ENCODE results near the gene SEPTIN1.
"Not testable (repeated sequence)": the region's sequence is repeated elsewhere in the genome, so short reads cannot be mapped to it uniquely, and the experiment has no call there.

Gene SEPTIN1

DNA sequence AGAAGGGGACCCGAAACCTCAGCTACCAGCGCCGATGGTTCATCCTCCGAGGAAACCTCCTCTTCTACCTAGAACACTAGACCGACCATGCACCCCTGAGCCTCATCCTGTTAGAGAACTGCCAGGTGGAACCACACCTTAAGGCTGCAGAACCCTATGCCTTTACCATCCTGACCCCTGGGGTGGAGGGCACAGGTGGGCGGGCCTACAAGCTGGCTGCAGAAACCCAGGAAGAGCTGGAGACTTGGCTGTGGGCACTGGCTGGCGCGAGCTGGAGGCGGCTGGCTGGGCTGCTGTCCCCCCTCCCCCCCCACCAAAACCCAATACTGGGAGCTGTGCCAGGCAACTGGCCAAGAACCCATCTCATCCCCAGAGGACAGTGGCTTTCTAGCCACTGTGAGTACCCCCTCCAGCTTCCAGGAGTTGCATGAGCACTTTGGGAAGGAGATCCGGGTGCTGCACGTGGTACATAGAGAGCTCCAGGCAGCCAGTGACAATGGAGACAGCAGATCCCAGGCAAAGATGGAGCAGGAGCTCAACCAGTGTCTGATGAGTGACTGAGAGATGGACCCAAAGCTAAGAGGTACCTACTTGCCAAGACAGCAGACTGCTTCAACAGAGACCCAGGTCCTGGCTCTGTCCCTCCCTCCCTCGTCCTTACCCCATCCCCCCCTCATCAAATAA, 25.8 kb downstream of the SEPTIN1 start:
- peak; percentile 10 for DNase-seq

DNA sequence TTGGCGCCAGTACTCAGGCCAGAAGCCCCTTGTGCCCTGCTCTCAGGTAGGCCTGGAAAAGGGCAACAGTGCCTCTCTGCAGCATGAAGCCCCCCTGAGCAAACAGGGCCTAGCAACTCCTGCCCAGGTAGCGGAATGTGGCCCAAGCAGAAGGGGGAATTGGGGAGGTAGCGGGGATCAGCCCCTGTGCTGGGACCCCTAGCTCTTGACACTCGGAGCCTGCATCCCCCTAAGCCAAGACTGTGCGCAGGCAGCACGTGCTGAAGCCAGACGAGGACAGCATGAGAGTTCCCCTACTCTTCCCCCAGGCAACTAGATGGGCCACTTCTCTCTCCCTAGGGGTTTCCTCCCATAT, 26.4 kb downstream of the SEPTIN1 start:
- DNase-seq = no peak

DNA sequence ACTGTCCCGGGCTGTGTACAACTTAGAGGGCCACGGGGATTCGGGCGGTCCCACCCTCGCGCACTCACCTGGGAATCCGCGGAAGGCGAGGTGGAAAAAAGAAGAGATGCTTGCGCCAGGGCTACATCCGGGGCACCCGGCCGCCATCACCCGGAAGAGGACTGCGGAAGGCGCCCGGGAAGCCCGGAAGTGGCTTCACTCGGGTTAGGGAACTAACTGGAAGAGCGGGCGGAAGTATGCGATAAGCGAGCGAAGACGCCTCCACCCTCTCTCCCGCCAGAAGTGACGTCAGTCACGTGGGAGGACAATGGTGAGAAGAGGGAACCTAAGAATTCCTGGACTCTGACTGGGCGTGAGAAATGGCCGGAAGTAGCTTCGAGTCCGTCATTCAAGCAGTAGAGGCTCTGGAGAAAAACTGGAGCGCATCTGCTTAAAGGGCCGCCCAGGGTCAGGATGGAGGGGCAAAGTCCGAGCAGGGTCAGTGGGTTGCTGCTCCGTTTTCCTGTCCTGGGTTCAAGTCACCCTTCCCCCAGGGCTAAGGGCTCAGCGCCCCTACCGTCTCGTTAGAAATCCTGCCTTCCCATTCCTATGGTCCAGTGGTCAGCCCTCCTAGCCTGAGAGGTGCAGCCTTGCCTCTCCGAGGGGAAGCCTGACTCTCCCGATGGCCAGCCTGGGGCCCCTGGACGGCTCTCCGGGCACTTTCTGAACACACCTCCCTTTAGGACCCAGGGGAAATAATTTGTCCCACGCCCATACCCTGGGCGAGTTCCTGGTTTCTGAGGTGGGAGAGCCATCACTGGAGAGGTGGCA, 27.0 kb downstream of the SEPTIN1 start, which contains the start of gene CD2BP2:
TSS of gene CD2BP2 (minus strand) at position 165 of the 810 bp plus-strand sequence. CDS start 627 bp downstream, outside the sequence.
- peak; percentile 82 for DNase-seq

DNA sequence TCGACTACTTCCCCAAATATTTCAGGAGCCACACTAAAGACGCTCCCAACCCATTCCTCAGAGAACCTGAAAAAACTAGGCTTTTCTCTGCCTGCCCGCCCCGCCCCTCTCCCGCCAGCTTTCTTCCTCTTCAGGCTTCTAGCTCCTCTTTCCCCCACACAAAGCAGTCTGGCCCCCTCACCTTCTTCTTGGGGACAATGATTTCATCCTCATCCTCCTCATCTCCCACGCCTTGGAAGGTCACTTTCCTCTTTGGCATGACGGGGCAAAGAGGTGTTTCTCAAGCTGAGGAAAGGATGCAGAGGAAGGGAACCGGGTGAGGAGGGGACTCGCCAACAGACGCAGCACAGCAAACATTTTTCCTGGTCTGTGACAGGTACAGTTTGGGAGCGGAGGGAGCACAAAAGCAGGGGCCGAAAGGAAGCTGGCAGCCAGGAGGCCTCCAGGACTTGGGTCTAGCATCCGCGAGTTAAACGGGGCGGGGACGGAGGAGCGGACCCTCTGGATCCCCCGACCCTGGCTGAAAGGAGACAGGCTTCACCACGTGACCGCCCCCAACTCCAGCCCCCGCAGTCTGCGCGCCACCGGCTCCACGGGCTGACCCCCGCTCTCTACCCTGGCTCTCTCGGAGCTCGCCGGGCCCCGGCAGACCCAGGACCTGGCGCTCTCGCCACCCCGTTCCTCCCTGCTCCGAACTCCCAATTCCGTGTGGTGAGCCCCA, 27.8 kb downstream of the SEPTIN1 start:
- no peak for DNase-seq

DNA sequence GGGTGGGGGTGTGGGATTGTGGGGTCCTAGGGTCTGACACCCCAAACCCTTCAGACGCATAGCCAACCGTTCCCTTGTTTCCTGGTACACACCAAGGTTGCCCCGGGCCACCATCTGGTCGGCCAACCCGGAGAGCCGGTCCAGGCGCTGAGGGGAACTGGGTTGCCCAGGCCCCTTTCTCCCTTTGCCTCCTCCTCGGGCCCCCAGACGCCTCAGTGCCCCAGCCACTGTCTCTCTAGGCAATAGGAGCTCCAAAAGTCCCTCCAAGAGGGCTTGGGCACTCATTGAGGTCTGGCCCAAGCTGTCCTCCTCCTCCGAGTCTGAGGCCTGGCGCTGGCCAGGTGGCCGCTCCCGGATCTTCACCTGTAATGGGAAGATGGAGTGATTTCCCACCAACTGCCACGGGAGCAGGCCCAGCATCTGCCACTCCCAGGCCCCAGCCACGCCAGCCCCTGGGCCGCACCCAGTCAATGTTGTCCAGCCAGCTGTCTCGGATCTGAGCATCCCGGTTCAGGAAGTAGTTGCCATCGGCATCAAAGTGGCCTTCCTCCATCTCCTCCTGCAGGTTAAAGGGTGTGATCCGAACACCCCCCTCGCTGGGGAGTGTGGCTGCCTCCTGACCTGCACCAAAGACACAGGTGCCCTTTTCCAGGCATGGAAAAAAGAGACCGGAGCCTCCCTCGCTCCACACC, 28.8 kb downstream of the SEPTIN1 start:
- DNase-seq = no peak

DNA sequence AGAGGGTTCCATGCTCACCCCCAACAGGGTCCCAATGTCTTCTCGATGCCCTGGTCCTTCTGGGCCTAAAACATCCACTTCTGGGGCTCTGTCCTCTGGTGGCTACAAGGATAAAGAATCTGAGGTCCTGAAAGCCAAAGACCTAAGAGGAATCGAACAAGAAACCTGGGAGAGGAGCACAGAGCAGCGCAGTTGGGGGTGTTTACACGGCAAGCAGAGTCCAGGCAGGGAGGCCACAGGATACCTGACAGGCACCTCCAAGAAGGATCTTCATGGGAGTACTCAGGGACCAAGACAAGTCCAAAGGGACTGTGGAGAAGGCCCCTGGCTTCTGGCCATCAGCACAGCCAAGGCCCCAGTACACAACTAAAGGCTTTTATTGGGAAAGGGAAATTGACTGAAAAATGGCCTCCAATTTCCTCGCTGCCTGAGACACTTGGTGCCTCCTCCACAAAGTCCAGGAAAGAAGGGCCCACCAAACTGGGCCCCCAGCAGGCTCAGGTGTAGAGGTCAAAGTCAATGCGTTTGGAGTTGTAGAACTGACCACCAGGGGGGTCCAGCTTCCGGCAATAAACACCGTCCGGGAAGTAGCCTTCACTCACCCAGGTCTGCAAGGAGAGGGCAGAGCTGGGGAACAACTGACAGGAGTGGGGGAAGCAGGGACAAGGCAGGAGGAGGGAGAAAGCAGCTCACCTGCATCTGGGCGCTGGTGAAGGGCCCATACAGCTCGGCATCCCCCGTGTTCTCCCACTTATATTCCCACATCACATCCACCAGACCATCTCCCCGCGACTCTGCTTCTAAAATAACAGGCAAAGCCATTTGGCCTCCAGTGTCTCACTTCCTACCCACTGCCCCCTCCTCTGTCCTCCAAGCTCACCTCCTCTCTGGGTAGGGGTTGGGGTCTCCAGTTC, 29.6 kb downstream of the SEPTIN1 start:
- no peak for DNase-seq

DNA sequence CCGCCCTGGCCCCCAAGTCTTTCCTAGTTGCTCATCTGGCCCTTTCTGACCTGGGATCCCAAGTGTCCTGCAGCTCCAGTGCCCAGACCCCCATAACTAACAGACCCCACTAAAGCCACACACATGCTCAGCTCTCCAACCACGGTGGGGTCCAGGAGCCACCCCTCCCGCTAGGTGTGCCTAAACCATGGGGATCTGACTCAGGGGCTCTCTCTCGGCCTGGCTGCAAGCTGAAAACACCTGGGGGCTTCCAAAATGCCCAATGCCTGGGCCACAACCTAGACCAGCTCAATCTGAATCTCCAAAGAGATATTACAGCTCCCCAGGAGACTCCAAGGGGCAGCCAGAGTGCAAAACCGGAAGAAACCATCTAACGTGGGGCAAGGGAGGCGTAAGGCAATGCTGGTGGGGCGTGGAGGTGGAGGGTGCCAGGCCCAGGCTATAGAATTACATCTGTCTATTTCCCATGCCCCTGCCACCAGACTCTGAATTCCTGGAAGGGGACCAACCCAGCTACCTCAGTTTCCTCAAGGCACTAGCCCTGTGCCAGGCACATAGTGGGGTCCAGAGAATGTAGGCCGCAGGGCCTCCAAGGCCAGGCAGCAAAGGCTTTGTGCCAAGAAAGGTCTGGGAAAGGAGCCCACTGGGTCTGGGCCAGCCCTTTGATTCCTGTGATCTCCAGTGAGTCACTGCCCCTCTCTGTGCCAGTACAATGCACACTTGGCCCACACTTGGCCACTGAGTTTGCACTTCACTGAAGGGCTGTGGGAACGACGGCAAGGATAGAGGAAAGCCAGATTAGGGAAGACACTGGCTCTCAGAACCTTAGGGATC, 30.6 kb downstream of the SEPTIN1 start:
- no peak for DNase-seq

DNA sequence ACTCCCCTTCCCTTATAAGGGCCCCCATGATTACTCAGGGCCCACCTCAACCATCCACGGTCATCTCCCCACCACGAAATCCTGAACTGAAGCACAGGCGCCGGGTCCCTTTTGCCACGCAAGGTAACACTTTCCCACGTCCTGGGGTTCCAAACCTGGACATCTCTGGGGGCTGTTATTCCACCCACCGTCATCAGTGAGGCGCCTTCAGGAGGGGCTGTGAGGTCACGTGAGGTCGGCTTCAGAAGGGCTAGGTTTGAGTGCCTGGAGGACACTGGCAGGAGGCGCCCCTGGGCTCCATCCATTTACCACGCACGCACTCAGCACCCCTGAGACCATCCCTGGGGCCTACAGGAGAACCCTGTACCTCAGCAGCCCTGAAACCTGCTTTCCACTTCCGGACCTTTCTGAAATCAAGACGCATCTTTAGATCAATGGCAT, 31.3 kb downstream of the SEPTIN1 start:
- no peak for DNase-seq

DNA sequence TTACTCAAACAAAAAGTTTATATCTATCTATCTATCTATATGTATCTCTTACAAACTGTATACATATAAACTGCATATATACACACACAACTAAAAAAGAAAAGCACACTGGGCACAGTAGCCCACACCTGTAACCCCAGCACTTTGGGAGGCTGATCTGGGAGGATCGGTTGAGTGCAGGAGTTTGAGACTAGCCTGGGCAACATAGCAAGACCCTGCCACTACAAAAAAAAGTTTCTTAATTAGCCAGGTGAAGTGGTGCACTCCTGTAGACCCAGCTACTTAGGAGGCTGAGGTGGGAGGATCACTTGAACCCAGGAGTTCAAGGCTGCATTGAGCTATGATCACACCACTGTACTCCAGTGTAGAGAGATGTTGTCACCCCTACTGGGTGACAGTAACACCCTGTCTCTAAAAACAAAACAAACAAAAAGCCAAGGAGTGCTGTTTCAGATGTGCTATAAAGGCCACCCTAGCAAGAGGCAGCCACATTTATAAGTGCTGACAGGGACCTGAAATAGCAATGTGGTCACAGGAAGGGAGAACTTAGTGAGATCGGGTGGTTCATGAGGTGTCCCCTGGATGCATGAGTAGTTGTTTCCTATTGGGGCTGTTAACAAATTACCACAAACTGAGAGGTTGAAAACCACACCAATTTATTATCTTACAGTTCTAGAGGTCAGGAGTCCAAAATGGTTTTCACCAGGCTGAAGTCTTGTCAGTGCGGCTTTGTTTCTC, 32.1 kb downstream of the SEPTIN1 start:
- no peak for DNase-seq

DNA sequence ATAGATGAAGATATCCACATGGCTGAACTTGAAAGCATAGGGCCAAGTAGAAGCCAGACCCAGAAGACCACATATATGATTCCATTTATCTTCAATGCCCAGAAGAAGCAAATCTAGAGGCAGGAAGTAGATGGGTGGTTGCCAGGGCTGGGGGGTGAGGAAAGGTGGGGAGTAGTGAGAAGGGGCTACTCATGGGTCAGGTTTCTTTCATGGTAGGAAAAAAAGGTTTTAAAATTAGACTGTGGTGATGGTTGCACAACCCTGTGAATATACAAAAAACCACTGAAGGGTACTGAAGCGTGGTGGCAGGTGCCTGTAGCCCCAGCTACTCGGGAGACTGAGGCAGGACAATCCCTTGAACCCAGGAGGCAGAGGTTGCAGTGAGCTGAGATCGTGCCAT, 32.7 kb downstream of the SEPTIN1 start:
- no peak for DNase-seq

DNA sequence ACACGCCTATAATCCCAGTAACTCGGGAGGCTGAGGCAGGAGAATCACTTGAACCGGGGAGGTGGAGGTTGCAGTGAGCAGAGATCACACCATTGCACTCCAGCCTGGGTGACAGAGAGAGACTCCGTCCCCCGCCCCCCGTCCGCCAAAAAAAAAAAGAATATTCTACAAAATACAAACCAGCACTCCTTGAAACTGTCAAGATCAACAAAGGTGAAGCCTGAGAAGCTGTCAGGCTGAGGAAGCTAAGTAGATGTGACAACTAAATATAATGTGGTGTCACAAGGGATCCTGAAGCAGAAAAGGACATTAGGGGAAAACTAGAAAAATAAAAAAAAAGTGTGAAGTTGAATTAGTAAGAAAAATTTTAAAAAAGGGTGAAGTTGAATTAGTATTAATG, 33.4 kb downstream of the SEPTIN1 start:
- DNase-seq = no peak

DNA sequence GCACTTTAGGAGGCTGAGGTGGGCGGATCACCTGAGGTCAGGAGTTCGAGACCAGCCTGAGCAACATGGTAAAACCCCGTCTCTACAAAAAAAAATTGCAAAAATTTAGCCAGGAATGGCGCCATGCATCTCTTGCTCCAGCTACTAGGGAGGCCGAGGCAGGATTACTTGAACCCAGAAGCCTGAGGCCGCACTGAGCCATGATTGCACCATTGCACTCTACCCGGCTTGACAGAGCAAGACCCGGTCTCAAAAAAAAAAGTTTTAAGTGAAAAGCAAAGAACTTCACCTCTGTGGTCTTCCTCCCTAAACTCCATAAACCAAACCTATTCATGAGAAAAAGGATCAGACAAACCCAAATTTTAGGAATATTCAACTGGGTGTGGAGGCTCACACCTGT, 34.2 kb downstream of the SEPTIN1 start:
- no peak for DNase-seq

DNA sequence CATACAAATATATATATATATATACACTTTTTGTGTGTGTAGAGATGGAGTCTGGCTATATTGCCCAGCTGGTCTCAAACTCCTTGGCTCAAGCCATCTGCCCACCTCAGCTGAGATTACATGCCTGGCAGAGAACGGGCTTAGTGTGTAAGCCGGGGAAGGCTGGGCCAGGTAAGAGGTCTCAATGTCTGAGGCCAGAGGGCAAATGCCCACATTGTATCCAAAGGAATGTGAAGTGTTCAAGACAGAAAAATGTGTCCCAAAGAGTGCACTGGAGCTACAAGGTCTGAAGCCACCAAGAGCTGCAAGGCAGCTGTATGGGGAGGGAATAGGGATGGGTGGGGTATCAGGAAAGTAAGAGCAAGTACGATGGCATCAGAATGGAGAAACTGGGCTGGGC, 36.1 kb downstream of the SEPTIN1 start:
- DNase-seq = no peak

DNA sequence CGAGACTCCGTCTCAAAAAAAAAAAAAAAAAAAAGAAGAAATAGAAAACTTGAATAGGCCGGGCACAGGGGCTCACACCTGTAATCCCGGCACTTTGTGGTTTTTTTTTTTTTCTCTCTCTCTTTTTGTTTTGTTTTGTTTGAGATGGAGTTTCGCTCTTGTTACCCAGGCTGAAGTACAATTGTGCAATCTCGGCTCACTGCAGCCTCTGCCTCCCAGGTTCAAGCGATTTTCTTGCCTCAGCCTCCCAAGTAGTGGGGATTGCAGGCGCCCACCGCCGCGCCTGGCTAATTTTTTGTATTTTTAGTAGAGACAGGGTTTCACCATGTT, 38.9 kb downstream of the SEPTIN1 start:
- not testable (repeated sequence) for DNase-seq

DNA sequence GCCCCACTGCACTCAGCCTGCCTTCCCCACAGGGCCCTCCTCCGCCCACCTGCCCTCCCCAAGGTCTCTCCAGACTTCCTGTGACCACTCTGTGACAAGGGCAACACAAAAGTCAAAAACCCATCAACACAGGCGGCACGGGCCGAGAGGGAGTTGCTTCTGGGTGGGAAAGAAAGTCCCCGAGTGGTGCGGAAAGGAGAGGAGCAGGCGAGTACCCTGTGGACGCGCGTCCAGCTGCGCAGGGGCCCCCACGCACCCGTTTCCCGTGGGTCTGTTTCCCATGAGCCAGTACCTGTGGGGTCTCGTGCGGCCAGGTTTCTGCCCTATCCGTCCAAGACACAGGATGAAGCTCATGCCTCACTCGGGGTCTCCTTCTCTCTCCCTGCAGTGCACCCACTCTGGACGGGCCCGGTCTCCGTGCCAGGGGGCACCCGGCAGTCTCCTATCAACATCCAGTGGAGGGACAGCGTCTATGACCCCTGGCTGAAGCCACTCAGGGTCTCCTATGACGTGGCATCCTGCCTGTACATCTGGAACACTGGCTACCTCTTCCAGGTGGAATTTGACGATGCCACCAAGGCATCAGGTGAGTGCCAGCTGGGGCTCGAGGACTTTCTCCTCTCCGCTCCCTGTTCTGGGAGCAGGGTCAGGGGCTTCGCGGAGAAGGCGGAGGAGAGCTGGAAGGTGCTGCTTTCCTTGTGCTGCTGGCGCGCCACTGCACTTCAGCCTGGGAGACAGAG, 39.4 kb downstream of the SEPTIN1 start:
- DNase-seq = no peak

DNA sequence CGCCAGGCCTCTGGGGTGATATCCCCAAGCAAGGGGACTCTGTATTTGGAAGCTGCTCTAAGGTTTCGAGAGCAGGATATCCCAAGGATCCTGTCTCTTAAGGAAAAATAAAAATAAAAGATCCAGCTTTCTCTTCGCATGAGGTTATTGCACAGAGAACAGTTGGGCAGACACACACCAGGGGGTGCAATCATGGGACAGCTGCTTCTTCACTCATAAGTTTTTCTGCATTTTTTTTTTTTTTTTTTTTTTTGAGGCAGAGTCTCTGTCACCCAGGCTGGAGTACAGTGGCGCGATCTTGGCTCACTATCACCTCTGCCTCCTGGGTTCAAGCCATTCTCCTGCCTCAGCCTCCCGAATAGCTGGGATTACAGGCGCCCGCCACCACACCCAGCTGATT, 40.4 kb downstream of the SEPTIN1 start:
- DNase-seq = not testable (repeated sequence)

DNA sequence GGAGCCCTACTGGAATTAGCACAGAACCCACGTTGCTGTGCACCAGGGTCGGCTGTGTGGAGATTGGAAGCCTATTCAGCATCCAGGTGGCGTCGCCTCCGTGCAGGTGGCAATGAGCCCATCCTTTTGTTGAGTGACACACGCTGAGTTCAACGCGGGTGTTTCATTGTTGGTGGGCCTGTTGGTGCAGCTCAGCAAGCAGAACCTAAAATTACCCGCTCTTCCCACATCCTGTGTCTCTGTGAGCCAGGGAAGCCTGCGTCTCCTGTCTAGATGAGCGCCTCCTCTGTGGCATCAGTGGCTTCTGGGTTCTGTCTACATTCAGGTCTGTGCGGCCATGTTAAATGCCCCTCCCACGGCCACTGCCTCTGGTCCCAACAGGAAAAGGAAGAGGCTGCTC, 41.7 kb downstream of the SEPTIN1 start:
- DNase-seq = no peak

DNA sequence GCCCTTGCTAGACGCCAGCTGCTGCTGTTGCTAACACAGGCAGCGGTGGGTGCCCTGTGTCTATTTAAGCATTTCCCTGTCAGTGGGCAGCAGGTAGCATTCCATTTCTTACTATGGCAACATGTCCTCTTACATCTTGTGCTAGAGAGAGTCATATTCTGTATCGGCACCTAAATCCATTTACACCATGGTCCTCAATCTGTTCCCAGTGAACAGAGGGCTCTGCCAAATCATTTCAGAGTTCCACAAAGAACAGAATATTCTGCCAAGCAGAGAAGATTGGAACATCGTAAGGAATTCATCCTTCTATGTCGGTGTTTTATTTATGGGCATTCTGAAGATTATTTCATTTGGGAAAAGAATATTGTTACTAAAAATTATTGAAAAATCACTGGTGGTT, 43.6 kb downstream of the SEPTIN1 start:
- DNase-seq = not testable (repeated sequence)

DNA sequence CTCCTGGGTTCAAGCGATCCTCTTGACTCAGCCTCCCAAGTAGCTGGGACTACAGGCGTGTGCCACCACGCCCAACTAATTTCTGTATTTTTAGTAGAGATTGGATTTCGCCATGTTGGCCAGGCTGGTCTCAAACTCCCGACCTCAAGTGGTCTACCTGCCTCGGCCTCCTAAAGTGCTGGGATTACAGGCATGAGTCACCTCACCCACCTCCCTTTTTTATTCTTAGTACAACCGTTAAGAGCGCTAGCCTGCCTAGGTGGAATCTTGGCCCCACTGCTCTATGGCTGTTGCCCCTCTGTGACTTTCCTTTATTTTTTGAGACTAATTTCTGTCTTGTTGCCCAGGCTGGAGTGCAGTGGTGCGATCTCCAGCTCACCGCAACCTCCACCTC, 44.4 kb downstream of the SEPTIN1 start:
- not testable (repeated sequence) for DNase-seq
